ENCODE measurements around the gene IL18. TPM values are rescaled to one million over a fixed set of nuclear protein-coding genes. Genes with fewer than 3 reads are reported as not detected.
"Not testable (repeated sequence)": the region's sequence is repeated elsewhere in the genome, so short reads cannot be mapped to it uniquely, and the experiment has no call there.

Gene IL18
- total and polyA plus RNA-seq, 12 donors: 0.28 to 5.7 (median 1.2) TPM

GRCh38 chr11:112195951-112196351 lies 32.1 kb upstream of the IL18 start:
- Histone ChIP-seq H3K4me3 (no peak overlapping the region), H3K27me3 (no peaks in the 10 kb centered on the region), H3K27ac (no peak overlapping the region), H3K36me3 (peaks cover 0 to 50% (median 0%) of the 10 kb centered on the region in 9 donors), H3K4me1 (peaks cover 0 to 9% (median 0%) of the 10 kb centered on the region in 9 donors), H3K9me3 (no peaks in the 10 kb centered on the region)
- DNase-seq: no peak
- 46 to 62% methylated on average over 2 of the region's 2 CpGs for WGBS, 2 donors
- intact Hi-C loops (cut with DNase I): no loop called here
- TF ChIP-seq CTCF (IDR thresholded peaks at IDR 0.05): no peak
- no peak for ATAC-seq

DNA sequence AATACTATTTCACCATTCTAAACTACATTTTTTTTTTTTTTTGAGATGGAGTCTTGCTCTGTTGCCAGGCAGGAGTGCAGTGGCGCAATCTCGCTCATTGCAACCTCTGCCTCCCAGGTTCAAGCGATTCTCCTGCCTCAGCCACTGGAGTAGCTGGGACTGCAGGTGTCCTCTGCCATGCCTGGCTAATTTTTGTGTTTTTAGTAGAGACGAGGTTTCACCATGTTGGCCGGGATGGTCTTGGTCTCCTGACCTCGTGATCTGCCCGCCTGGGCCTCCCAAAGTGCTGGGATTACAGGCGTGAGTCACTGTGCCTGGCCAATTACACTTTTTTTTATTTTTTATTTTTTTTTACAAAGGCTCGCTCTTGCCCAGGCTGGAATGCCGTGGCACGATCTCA lies 31.2 kb upstream of the IL18 start:
- intact Hi-C loops (cut with DNase I); H3K9me3 ChIP-seq; DNase-seq; H3K4me1 ChIP-seq; H3K27me3 ChIP-seq; H3K4me3 ChIP-seq; ATAC-seq; H3K27ac ChIP-seq: not testable (repeated sequence)
- peaks cover 0 to 43% (median 0%) of the 10 kb centered on the region in 9 donors for H3K36me3 ChIP-seq
- WGBS, 2 donors: 82 to 84% methylated on average over 11 of the region's 11 CpGs

GRCh38 chr11:112186304-112186703 lies 22.4 kb upstream of the IL18 start:
- Histone ChIP-seq H3K4me3 (no peak overlapping the region), H3K36me3 (no peaks in the 10 kb centered on the region), H3K9me3 (no peaks in the 10 kb centered on the region), H3K27ac (peak overlapping the region; percentile 41 to 86 (median 80)), H3K4me1 (peaks cover 0 to 28% (median 0%) of the 10 kb centered on the region in 9 donors), H3K27me3 (no peaks in the 10 kb centered on the region)
- peak in 6 of 8 donors; percentile 29 to 66 (median 47) for ATAC-seq
- intact Hi-C loops (cut with DNase I): no loop called here
- no peak for DNase-seq
- no peak for TF ChIP-seq CTCF (IDR thresholded peaks at IDR 0.05)

- peaks cover 0 to 28% (median 0%) of the 10 kb centered on the region in 9 donors for H3K4me1 ChIP-seq
- intact Hi-C loops (cut with DNase I): no loop called here
- no peaks in the 10 kb centered on the region for H3K27me3 ChIP-seq
- ATAC-seq (peak; percentile 34 to 88 (median 73)), DNase-seq (no peak)
- no peak for TF ChIP-seq CTCF (IDR thresholded peaks at IDR 0.05)
- no peaks in the 10 kb centered on the region for H3K36me3 ChIP-seq
- peak overlapping the region; percentile 41 to 86 (median 80) for H3K27ac ChIP-seq
- H3K4me3 ChIP-seq: no peak overlapping the region
- H3K9me3 ChIP-seq: no peaks in the 10 kb centered on the region
Observed at GRCh38 chr11:112185883-112186282, 22.0 kb upstream of the IL18 start.

DNA sequence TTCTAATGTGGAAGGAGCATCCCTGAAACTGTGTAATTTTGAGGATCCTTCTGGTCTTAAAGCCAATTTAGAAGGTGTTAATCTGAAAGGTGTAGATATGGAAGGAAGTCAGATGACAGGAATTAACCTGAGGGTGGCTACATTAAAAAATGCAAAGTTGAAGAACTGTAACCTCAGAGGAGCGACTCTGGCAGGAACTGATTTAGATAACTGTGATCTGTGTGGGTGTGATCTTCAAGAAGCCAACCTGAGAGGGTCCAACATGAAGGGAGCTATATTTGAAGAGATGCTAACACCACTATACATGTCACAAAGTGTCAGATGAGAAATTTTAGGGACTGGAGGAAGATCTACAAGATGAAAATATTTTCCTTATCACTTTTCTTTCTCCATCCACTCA lies 19.0 kb upstream of the IL18 start:
- Histone ChIP-seq H3K36me3 (no peaks in the 10 kb centered on the region), H3K27ac (no peak overlapping the region), H3K9me3 (no peaks in the 10 kb centered on the region), H3K4me1 (peaks cover 0 to 31% (median 5%) of the 10 kb centered on the region in 9 donors), H3K4me3 (no peak overlapping the region), H3K27me3 (no peaks in the 10 kb centered on the region)
- 63 to 70% methylated on average over 1 of the region's 1 CpG for WGBS, 2 donors
- intact Hi-C loops (cut with DNase I): no loop called here
- ATAC-seq (no peak), DNase-seq (no peak)
- no peak for TF ChIP-seq CTCF (IDR thresholded peaks at IDR 0.05)
